Measurements from ENCODE around the gene GSE1. TPM values are rescaled to one million over a fixed set of nuclear protein-coding genes. Genes with fewer than 3 reads are reported as not detected.

Gene GSE1
- total RNA-seq, 1 donor from 2014 or later = 12.9 TPM

GRCh38 chr16:85655216-85656129 is 42.4 kb downstream of the GSE1 start:
- no peaks in the 10 kb centered on the region for H3K27me3 ChIP-seq (ENCODE audit: control insufficient read depth, insufficient read depth, low read length)
- TF ChIP-seq CTCF (IDR thresholded peaks at IDR 0.05; ENCODE audit: insufficient read depth, low read length, severe bottlenecking) = no peak
- DNase-seq (ENCODE audit: low read depth) = no peak
- FAIRE-seq = no peak
- H3K36me3 ChIP-seq (ENCODE audit: control insufficient read depth, insufficient read depth, low read length) = peaks cover 49% of the 10 kb centered on the region
- H3K4me3 ChIP-seq (ENCODE audit: low read depth, low read length) = no peak overlapping the region

GRCh38 chr16:85656351-85657266 is 43.5 kb downstream of the GSE1 start:
- H3K4me3 ChIP-seq (ENCODE audit: low read depth, low read length) = no peak overlapping the region
- DNase-seq (ENCODE audit: low read depth) (no peak), FAIRE-seq (no peak)
- H3K36me3 ChIP-seq (ENCODE audit: control insufficient read depth, insufficient read depth, low read length) = peaks cover 53% of the 10 kb centered on the region
- H3K27me3 ChIP-seq (ENCODE audit: control insufficient read depth, insufficient read depth, low read length) = no peaks in the 10 kb centered on the region
- TF ChIP-seq CTCF (IDR thresholded peaks at IDR 0.05; ENCODE audit: insufficient read depth, low read length, severe bottlenecking) = no peak

- Histone ChIP-seq H3K36me3 (ENCODE audit: control insufficient read depth, insufficient read depth, low read length) (peaks cover 59% of the 10 kb centered on the region), H3K27me3 (ENCODE audit: control insufficient read depth, insufficient read depth, low read length) (no peaks in the 10 kb centered on the region), H3K4me3 (ENCODE audit: low read depth, low read length) (no peak overlapping the region)
- no peak for TF ChIP-seq CTCF (IDR thresholded peaks at IDR 0.05; ENCODE audit: insufficient read depth, low read length, severe bottlenecking)
- no peak for FAIRE-seq
- no peak for DNase-seq (ENCODE audit: low read depth)
Observed at GRCh38 chr16:85657267-85657650, 44.1 kb downstream of the GSE1 start.

GRCh38 chr16:85657996-85658395 is 44.9 kb downstream of the GSE1 start:
- no peak overlapping the region for H3K4me3 ChIP-seq (ENCODE audit: low read depth, low read length)
- no peaks in the 10 kb centered on the region for H3K27me3 ChIP-seq (ENCODE audit: control insufficient read depth, insufficient read depth, low read length)
- DNase-seq (ENCODE audit: low read depth) = no peak
- no peak for FAIRE-seq
- TF ChIP-seq CTCF (IDR thresholded peaks at IDR 0.05; ENCODE audit: insufficient read depth, low read length, severe bottlenecking) = no peak
- peaks cover 66% of the 10 kb centered on the region for H3K36me3 ChIP-seq (ENCODE audit: control insufficient read depth, insufficient read depth, low read length)

- peaks cover 68% of the 10 kb centered on the region for H3K36me3 ChIP-seq (ENCODE audit: control insufficient read depth, insufficient read depth, low read length)
- DNase-seq (ENCODE audit: low read depth) = no peak
- no peaks in the 10 kb centered on the region for H3K27me3 ChIP-seq (ENCODE audit: control insufficient read depth, insufficient read depth, low read length)
- no peak overlapping the region for H3K4me3 ChIP-seq (ENCODE audit: low read depth, low read length)
- no peak for TF ChIP-seq CTCF (IDR thresholded peaks at IDR 0.05; ENCODE audit: insufficient read depth, low read length, severe bottlenecking)
- no peak for FAIRE-seq
Observed at GRCh38 chr16:85658504-85659326, 45.6 kb downstream of the GSE1 start.
